GM21367 (cell line): ENCODE results near the gene CLUH.
"Not testable (repeated sequence)": the region's sequence is repeated elsewhere in the genome, so short reads cannot be mapped to it uniquely, and the experiment has no call there.

Source experiments
- ATAC-seq: cut with Tn5 transposase; IDR thresholded peaks from one replicate; pipeline ENCODE4 v1.9.1; 2021; ENCODE audit not compliant: unreplicated experiment

CLUH gene

DNA sequence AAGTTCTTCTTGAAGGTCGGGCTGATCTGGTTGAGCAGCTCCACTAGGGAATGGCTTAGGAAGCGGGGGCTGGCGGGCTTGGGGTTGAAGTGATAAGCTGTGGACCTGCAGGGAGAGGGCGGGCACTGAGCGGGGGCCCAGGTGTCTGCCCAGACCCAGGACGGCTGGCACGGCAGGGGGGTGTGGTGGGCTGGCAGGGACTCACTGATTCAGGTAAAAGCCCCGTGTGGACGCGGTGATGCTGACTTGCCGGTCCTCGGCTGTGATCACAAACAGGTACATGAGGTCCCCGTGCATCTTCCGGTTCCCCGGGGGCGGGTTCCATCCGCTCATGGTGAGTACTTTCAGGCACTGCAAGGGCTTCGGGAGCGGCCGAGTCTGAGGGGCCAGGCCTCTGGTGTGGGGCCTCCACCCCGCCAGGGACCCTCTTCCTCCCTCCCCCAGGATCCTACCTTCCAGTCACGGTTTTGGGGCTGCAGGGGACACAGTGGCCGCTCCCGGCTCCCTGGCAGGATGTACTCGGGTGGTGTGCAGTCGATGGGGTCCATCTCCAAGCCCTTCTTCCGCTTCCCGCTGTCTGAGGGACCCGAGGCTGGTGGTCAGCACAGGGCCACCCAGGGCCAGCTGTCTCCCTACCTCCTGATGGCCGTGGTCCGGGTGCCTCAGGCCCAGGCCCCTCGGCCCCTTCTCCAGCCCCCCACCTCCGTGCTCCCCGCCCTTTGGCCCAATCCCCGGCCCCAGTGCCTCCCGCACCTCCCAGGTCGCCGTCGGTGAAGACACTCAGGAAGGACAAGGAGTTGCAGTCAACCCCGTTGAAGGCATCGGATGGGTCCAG, 10.2 kb downstream of the CLUH start:
- ATAC-seq, result no peak

DNA sequence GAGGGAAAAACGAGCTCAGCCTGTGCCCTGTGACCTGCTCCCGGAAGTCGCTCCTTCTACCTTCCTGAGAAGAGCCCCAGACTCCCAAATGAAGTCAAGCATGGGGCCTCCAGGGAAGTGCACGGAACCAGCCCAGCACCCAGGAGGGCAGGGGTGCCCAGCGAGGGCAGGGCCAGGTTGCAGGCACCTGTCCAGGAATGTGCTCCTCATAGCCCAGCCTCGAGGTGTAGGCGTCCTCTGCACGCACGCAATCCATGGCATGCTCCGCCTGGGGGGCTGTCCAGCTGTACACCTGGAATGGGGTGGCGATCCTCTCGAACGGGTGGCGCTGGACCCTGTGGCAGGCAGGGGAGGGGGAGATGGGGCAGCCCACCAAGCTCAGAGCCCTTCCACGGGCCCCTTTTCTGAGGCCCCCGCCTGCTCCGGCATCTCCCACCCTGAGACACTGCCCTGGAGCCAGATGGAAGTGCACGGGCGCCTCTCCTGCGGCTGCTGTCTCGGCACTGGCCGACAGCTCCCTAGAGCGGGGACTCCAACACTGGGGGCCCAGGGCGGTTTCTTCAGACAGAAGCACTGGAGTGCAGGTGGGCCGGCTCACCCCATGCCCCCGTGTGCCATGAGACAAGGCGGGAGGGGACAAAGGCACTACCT, 10.9 kb downstream of the CLUH start:
- no peak for ATAC-seq

DNA sequence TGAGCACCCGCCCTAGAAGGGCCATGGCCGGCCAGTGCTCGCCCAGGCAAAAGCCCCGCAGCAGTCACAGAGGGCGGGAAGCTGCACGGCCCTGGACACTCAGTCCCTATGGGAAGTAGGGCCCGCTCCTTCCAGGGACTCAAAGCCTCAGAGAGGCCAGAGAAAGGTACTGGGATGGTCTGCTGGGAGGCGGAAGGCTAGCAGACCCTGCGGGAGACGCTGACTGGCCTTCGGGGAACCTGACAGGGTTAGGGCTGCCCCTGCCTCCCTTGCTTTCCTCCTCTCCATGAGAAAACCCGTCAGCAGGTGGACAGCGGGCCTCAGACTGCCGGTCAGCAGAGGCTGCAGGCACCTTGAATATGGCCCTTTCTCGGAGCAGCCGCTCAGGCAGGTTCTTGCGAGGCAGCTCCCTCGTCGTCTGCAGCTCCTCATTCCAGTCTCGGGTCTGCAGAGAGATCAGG, 11.5 kb downstream of the CLUH start:
- ATAC-seq, result no peak

DNA sequence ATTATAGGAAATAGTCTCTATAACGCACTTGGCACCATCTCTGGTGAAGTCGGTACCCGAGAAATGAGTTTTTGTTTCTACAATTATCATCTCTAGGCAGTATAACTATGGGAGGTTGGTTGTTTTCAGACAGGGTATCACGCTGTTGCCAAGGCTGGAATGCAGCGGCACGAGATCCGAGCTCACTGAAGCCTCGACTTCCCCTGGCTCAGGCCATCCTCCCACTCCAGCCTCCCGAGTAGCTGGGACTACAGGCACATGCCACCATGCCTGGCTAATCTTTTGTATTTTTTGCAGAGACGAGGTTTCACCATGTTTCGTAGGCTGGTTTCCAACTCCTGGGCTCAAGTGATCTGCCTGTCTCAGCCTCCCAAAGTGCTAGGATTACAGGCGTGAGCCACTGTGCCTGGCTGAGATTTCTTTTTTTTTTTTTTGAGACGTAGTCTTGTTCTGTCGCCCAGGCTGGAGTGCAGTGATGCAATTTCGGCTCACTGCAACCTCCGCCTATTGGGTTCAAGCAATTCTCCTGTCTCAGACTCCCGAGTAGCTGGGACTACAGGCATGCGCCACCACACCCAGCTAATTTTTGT, 12.3 kb downstream of the CLUH start:
- not testable (repeated sequence) for ATAC-seq

DNA sequence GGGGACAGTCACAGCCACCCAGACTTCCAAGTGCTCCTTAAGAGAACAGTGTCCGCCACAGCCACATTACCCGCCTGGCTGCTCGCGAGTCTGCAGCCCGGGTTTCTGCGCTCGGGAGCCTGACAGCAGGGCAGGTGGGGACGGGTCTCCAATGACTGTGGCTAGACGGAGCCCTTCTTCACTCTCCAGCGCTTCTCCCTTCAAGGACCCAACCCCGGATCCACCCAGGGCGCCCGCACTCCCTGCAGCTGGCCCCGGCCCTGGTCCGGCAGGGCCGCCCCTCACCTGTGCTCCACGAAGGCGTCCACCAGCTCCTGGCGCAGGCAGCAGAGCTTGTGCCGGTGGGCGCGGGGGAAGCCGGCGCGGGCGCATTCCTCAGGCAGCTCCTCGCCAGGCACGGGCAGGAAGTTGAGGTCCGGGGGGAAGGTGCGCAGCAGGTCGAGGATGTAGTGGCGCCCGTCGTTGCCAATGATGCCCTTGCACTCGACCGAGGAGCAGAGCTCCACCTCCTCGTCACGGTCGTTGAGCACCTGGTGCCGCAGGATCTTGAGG, 13.9 kb downstream of the CLUH start:
- no peak for ATAC-seq

DNA sequence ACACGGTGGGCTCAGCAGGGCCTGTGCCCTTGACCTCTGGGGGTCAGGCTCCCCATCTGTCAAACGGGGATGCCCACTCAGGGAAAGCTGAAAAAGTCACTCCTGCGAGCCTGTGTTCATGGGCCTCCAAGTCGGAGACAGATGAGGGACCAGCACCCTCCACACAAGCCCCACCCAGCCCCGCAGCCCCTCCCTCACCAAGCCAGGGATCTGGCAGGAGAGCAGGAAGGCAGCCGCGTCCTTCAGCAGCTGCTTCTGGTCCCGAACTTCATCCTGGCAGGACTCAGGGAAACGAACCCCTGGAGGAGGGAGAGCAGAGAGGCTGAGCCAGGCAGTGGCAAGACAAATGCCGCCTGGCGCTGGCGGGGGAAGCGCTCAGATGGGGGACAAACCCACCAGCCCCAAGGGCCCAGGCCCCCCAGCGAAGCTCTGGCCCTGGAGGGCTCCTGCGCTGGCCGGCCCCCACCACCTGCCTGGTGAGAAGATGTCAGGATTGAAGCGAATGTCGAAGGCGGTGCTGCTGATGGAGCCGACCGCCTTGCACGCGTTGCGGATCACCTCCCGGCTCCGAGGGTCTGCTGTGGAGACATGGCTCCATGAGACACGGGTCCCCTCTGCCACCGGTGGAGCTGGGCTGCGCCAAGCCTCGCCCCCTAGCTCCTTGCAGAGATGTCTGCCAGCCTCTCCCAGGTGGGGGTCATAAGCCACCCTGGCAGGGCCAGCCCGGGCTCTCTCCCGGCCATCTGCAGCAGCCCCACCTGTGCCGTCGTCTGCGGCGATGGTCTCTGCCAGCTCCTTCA, 15.4 kb downstream of the CLUH start:
- no peak for ATAC-seq

DNA sequence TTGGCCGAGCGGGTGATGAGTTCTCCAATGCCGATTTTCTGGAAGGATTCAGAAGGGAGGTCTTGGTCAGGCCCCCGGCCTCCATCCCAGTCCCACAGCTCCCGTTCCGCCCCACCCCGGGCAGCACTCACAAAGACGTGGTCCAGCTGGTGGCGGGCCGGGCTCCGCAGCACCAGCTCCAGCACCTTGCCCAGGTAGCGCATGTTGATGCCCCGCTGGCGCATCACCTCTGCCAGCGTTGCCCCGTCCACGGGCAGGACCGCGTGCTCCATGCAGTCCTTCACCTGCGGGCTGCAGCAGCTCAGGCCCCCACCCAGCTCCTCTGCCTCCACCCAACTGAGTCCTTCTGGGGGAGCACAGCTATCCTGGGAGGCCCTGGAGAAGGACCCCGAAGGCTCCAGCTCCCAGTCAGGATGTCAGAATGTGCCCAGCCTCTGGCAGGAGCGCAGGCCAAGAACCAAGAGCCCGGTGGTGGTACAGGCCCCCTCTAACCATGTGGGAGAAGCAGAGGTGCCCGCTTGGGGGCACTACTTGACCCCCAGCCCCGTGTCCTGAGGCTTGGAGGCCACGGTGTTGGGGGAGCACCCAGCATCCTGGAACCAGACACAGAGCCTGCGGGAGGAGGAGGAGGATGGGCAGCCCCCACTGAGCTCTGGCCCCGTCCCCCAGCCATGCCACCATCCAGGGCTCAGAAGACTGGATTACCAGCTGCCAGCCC, 16.2 kb downstream of the CLUH start:
- no peak for ATAC-seq

DNA sequence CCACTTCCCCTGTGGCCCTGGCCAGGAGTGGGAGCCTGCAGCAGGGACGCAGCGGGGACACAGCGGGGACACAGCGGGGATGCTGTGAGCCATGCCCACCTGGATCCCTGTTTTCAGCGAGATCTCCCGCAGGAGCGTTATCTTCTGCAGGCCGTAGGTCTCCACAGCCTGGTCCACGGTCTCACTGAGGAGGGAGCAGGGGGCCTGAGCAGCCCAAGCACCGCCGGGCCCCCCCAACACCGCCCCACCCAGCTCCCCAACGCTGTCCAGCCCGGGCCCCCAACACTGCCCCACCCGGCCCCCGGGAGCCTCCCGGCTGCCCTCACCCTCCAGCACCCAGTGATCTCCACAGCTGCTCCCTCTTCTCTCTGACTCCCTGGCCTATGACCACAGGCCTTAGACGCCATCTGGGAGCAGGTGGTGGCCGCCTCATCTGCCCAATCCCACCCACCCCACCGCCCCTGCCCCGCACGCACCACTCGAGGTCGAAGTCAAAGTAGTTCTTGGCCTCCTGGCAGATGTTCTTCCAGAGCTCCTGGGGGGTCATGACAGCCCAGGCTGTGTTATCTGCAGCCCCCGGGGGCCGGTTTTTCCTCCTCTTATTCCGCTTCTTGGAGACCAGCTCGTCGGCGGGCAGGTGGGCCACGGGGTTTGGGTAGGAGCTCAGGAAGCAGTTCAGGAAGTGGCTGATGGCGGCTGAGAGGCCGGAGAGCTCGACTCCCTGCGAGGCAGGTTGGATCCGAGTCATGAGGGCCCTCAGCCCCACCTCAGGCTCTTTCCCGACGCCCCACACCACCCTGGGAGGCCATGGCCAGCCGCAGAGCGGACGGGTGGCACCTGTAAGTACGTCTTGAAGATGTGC, 17.0 kb downstream of the CLUH start:
- no peak for ATAC-seq

DNA sequence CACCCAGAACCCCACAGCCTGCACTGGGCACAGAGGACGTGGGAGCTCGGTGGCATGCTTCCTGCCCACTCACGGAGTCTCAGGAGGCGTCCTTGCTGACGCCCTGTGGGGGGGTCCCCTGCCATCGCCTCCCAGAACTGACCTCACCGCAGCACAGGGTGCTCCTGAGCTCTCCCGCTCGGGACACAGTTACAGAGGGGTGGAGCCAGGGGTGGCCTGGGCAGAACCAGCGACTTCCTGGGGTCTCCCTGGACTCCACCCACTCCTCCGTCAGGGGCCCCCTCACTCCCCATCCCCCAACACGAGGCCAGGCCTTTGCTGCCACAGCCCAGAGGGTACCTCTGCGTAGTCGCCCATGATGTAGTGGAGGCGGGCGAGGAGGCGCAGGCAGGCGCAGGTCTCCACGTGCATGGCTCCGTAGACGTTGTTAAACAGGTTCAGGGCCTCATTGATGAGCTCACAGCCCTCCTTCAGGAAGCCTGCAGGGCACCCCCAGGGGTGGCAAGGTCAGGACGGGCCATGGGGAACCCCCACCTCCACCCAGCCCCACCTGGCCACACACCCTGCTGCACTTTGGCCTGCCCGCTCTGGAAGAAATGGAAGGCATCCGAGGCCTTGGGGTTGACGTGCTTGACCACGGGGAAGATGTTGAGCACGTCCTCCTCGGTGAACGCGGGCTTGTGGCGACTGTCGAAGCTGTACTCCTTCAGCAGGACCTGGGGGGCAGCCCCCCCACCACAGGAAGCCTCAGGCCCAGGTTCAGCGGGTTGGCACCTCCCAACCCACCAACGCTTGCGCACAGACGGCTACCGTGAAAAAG, 17.8 kb downstream of the CLUH start:
- ATAC-seq, result no peak

DNA sequence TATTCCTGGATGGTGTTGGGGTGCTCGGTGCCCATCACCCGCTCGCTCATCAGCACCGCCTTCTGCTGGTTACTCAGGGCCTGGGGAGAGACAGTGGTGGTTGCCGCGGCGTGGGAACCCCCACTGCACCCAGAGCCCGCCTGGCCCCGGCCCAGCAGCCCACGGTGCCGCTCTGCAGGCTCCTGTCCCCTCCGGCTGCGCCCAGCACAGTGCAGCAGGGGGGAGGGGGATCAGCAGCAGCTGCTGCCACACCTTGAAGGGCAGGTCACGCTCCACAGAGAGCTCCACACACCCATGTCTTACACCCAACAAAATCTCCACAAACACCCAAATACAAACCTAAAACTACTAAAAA, 18.8 kb downstream of the CLUH start:
- no peak for ATAC-seq

DNA sequence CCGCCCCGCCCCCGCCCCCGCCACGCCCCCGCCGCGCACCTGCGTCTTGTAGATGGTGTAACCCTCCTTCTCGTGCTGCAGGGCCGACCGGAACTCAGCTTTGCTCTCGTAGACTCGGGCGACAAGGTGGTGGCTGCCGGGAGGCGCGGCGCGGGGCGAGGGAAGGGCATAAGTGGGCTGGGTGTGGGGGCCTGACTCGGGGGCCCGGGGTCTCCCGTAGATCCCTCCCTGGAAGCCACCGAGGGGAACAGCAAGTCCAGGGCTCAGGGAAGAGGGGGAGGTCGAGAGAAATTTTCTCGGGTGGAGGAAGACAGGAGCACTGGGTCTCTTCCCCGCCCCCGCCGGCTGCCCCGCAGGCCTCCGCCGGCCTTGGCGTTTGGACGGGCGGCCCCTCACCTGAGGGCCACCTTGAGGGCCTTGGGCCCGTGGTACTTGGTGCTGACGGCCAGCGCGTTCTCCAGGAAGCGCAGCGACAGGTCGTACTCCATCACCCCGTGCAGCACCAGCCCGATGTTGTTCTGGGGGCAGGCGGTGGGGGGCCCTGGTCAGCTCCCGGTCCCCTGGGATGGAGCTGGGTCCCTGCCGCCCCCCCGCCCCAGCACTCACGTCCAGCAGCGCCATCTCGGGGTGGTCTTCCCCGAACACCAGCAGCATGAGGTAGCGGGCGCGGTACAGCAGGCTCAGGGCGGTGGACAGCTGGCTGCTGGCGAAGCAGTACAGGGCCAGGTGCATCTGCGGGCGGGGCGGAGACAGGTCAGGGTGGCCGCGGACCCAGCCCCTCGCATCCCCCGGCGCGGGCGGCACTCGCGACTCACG, 19.4 kb downstream of the CLUH start:
- no peak for ATAC-seq

DNA sequence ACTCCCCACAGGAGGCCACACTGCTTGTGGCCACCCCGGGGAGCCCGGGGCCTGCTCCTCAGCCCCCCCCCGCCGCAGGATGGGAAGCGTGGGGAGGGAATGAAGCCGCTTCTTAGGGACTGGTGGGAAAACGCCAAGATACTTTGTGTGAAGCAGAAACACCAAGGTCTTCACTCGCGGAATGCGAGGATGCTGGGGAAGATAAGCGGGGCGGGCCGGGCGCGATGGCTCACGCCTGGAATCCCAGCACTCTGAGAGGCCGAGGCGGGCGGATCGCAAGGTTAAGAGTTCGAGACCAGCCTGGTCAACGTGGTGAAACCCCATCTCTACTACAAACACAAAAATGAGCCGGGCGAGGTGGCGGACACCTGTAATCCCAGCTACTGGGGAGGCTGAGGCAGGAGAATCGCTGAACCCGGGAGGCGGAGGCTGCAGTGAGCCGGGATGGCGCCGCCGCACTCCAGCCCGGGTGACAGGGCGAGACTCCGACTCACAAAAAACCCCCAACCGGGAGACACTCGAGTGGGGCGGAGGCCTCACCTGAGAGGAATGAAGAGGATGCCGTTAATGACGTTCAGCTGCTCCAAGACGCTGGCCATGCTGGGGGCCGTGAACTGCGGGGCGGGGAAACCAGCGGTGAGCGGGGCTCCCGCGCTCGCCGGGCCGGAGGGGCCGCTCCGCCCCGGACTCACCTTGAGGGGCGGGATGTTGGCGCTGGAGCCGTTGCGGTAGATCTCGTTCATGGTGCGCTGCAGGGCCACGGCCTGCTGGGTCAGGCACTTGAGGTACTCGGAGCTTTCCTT, 20.3 kb downstream of the CLUH start:
- ATAC-seq, result no peak

DNA sequence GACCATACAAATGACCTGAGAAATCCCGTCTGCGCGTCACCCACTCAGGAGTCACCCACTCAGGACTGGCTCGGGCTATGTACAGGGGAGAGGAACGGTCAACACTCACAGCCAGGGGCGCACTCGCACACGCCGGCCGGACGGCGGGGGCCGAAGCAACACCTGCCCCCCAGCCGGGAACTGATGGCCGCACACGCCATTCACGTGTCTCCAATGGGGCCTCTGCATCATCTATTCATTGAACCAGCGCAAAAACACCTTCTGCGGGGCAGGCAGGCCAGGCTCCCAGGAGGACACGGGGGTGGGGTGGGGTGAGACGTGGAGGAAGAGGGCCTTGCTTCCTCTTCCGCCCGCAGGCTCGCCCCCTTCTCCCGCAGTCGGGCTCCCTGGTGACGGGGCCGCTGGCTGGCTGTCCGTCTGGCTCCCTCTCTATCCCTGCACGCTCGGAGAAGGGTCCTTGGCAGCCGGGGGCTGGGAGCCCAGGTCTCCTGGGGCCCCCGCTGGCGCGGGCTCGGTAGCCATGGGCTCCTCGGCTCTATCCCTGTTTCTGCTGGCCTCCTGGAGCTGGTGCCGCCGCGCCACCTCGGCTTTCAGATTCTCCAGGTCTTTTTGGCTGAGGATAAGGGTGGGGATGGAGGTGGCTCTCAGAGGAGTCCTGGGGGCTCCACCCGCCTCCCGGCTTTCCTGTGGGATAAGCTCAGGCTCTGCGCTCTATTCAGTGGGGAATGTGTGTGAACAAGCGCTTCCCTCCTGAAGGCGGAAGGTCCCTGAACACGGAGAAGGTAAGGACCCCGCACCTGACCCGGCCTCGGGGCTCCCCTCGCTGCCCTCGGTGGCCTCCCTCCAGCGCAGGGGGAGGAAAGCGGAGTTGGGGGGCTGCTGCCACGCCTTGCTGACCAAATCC, 21.1 kb downstream of the CLUH start:
- no peak for ATAC-seq

DNA sequence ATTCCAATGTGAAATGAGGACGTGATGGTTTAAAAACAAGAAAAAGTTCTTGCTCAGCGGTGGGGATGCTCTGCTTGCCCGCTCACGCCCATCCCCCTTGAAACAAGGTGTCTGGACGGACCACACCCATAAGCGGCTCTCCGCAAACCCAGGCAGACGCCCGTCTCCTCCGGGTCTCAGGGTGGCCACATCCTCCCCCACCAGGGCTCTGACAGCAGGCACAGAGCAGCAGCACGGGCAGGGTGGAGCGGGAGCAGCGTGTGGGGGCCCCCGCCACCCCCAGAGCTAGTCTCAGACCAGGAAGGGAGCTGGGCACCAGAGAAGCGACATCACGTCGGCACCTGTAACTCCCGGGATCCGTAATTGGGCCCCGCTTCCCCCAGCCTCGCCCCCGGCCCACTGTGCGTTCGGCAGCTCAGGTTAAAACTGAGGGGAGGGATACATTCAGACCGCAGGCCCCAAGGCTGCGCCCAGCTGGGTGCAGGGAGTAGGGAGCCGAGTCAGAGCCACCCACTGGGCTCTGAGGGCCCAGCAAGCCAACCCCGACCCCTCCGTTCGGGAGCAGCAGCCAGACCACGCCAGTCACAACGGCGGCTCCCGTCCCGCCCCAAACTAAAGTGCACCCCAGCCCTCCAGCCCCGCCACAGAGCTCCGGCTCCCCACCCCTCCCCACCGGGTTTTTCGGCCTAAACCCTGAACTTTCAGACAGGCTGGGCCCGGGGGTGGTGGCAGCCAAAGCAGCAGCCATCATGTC, 22.0 kb downstream of the CLUH start:
- ATAC-seq, result no peak
